GM13977 (cell line): Measurements from ENCODE around the gene NUDT3.

ENCODE experiments used
- DNase-seq: peaks from one replicate; pipeline ENCODE4 v3.0.0; 2012; ENCODE audit warnings: low spot score
- in situ Hi-C: fragments of 300-500 bp; cut with MboI; formaldehyde crosslinking; loops from one replicate; pipeline ENCODE4 v1.12.0; 2022; ENCODE audit warnings: low sequenced_read_pairs, low pct_unique_long_range_greater_than_20kb, mixed read lengths, inconsistent platforms; ENCODE audit not compliant: unreplicated experiment
- TF ChIP-seq, protein P1 (sequence below): IDR thresholded peaks from 2 replicates; pipeline ENCODE4 v1.5.1; 2012; ENCODE audit warnings: mild to moderate bottlenecking, control low read depth; ENCODE audit not compliant: insufficient read depth; ENCODE audit errors: extremely low read depth, missing control alignments

The NUDT3 gene

DNA sequence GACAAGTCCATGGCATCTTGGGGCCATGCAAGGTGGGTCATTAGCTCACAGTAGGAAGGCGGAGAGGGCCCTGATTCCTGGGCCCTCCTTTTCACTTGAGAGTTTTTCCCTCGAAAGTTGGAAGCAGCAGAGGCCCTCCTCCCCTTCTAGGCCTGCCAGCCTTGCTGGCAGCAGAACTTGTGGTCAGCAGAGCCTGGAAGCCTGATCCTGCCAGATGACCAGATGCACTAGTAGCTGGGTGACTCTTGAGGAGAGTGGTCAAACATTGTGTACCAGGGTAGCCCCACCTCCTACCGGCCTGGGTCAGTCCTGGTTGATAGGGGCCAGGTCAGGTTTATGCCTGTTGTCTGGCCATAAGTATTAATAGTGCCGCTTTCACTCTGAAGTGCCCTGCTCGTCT lies 159.6 kb downstream of the NUDT3 start:
- in situ Hi-C loops = loop anchor here (25.0 kb wide), 1 partner anchor 379 kb away; no protein-coding TSS in a partner anchor
- no peak for DNase-seq
- TF ChIP-seq, protein P1, sequence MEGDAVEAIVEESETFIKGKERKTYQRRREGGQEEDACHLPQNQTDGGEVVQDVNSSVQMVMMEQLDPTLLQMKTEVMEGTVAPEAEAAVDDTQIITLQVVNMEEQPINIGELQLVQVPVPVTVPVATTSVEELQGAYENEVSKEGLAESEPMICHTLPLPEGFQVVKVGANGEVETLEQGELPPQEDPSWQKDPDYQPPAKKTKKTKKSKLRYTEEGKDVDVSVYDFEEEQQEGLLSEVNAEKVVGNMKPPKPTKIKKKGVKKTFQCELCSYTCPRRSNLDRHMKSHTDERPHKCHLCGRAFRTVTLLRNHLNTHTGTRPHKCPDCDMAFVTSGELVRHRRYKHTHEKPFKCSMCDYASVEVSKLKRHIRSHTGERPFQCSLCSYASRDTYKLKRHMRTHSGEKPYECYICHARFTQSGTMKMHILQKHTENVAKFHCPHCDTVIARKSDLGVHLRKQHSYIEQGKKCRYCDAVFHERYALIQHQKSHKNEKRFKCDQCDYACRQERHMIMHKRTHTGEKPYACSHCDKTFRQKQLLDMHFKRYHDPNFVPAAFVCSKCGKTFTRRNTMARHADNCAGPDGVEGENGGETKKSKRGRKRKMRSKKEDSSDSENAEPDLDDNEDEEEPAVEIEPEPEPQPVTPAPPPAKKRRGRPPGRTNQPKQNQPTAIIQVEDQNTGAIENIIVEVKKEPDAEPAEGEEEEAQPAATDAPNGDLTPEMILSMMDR = no peak

DNA sequence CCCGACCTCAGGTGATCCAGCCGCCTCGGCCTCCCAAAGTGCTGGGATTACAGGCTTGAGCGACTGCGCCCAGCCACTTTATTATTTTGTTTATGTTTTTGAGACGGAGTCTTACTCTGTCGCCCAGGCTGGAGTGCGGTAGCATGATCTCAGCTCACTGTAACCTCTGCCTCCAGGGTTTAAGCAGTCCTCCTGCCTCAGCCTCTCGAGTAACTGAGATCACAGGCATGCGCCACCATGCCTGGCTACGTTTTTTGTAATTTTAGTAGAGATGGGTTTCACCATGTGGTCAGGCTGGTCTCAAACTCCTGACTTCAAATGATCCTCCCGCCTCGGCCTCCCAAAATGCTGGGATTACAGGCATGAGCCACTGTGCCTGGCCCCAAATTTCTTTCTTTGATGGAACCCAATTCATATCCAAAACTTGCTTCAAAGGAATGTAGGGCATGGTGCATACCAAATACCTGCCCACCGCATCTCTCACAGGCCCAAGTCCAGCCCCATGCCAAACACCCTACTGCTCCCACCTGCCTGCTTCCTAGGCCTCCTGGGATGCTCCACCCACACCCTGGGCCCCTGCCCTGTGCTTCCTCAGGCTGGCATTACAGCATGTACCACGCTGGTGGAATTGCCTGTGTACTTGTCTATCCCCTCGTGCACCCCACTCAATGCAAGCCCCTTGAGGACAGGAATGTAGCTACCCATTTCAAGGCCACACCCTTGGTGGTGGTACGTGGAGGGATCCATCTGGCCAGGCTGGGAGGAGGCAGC lies 160.7 kb downstream of the NUDT3 start:
- in situ Hi-C loops = loop anchor here (25.0 kb wide), 1 partner anchor 381 kb away; no protein-coding TSS in a partner anchor
- no peak for DNase-seq
- TF ChIP-seq, protein P1 = no peak

DNA sequence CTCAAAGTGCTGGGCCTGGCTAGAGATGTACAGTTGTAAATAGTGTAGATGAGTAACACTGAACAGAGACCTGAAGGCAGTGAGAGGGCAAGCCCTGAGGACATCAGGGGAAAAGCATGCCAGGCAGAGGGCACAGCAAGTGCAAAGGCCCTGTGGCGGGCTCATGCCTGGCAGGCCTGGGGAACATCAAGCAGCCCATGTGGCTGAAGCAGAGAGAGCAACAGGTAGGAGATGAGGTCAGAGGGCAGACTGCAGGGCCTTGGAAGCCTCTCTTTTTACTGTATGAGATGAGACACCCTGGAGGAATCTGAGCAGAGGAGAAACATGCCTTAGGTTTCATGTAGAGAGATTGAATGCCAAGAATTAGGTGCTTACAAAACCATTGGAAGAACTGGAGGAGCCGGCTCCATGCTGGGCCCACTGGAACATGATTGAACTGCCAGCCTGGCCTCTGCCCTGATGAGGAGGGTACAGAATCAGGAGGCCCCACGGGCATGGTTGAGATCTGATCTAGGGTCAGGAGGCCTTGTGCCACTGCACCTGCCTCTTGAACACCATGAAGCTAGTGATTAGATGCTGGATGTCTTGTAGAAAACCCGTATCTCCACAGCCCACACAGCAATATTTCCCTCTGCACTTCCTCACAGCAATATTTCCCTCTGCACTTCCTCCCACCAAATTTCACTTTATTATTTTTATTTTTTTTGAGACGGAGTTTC lies 161.7 kb downstream of the NUDT3 start:
- in situ Hi-C loops = loop anchor here (25.0 kb wide), 1 partner anchor 381 kb away; no protein-coding TSS in a partner anchor
- no peak for DNase-seq
- TF ChIP-seq, protein P1 = no peak

DNA sequence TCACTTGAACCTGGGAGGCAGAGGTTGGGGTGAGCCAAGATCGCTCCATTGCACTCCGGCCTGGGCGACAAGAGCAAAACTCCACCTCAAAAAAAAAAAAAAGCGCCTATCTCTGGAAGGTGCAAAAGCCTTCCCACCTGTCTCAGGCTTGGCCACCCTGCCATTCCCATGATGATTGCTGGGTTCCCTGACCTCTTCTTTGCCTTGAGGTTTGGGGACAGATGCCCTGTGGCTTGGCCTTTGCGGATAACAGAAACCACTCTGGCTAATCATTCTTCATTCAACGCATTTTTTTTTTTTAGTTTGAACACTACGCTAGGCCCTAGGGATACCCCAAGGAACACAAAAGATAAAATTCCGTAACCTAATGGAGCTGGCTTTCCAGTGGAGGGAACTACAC lies 162.6 kb downstream of the NUDT3 start:
- no peak for DNase-seq
- TF ChIP-seq, protein P1 = no peak
- in situ Hi-C loops = loop anchor here (25.0 kb wide), 1 partner anchor 382 kb away; no protein-coding TSS in a partner anchor
